Breast epithelium (tissue), 3 donors: ENCODE results near the gene GABRB2.

Source experiments
- POLR2A ChIP-seq: fragments of 450-650 bp; IDR thresholded peaks from one replicate; pipeline ENCODE4 v1.6.1; 2016; ENCODE audit warnings: antibody characterized with exemption, mild to moderate bottlenecking, moderate library complexity
- POLR2AphosphoS5 ChIP-seq, 3 donors: sonication (generic); formaldehyde crosslinking; IDR thresholded peaks; one replicate each; pipeline ENCODE4 v1.6.1; 2017; ENCODE audit warnings: antibody characterized with exemption in 3 of 3
- TF ChIP-seq, protein P1 (sequence below), 3 donors: fragments of 450-650 bp; IDR thresholded peaks; one replicate each; pipeline ENCODE4 v1.5.1; 2016 to 2017; ENCODE audit warnings: antibody characterized with exemption in 3 of 3, mild to moderate bottlenecking in 3 of 3, moderate library complexity in 3 of 3

DNA sequence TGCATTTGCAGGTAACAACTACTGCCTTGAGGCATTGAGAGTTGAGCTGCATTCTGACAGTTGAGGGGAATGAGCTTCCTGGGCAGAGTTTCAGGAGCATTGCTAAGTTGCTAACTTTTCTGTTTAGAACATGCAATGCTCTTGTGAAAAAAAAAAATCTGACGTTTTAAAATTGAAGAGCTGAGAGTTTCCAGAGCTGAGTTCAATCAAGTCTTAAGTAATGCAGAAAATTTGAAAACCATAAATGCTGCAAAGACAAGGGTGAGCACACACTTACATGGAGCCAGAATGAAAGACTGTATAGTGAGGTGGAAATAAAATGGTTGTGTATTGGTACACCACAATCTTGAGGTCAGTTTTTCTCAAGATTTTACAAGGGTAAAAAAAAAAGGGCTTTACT lies 166.0 kb downstream of the GABRB2 start:
- TF ChIP-seq, protein P1, sequence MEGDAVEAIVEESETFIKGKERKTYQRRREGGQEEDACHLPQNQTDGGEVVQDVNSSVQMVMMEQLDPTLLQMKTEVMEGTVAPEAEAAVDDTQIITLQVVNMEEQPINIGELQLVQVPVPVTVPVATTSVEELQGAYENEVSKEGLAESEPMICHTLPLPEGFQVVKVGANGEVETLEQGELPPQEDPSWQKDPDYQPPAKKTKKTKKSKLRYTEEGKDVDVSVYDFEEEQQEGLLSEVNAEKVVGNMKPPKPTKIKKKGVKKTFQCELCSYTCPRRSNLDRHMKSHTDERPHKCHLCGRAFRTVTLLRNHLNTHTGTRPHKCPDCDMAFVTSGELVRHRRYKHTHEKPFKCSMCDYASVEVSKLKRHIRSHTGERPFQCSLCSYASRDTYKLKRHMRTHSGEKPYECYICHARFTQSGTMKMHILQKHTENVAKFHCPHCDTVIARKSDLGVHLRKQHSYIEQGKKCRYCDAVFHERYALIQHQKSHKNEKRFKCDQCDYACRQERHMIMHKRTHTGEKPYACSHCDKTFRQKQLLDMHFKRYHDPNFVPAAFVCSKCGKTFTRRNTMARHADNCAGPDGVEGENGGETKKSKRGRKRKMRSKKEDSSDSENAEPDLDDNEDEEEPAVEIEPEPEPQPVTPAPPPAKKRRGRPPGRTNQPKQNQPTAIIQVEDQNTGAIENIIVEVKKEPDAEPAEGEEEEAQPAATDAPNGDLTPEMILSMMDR (IDR thresholded peaks at IDR 0.05) = no peak
- TF ChIP-seq POLR2A (no peak), POLR2AphosphoS5 (IDR thresholded peaks at IDR 0.05) (no peak)
